Hepatic stellate cell (primary cell): ENCODE results near the gene FGD3.
"Not testable (repeated sequence)": the region's sequence is repeated elsewhere in the genome, so short reads cannot be mapped to it uniquely, and the experiment has no call there.

Experiments used
- DNase-seq: peaks from one replicate; pipeline ENCODE4 v3.0.0; 2011; ENCODE audit warnings: low spot score

The FGD3 gene

GRCh38 chr9:92947268-92948037 lies at the start of gene FGD3:
Gene FGD3, plus strand, starts transcription at chr9:92947523. Its CDS starts 28,734 bp downstream, at chr9:92976257.
- peak; percentile 37 for DNase-seq

- not testable (repeated sequence) for DNase-seq
Measured at GRCh38 chr9:92905137-92905536, 42.2 kb upstream of the FGD3 start.

- peak; percentile 13 for DNase-seq
Measured at GRCh38 chr9:92911511-92912475, 35.5 kb upstream of the FGD3 start.

- no peak for DNase-seq
Measured at GRCh38 chr9:92917176-92917800, 30.0 kb upstream of the FGD3 start.

GRCh38 chr9:92920437-92920836 lies 26.9 kb upstream of the FGD3 start:
- no peak for DNase-seq

GRCh38 chr9:92931606-92932005 lies 15.7 kb upstream of the FGD3 start:
- DNase-seq: no peak

GRCh38 chr9:92934321-92934720 lies 13.0 kb upstream of the FGD3 start:
- no peak for DNase-seq

- DNase-seq: no peak
Measured at GRCh38 chr9:92938025-92938424, 9.3 kb upstream of the FGD3 start.

- no peak for DNase-seq
Measured at GRCh38 chr9:92941861-92942260, 5.5 kb upstream of the FGD3 start.

- DNase-seq: no peak
Measured at GRCh38 chr9:92942688-92943616, 4.4 kb upstream of the FGD3 start.

- no peak for DNase-seq
Measured at GRCh38 chr9:92944921-92945320, 2.4 kb upstream of the FGD3 start.

- DNase-seq: no peak
Measured at GRCh38 chr9:92945796-92946195, 1.5 kb upstream of the FGD3 start.

GRCh38 chr9:92948038-92948534 lies 763 bp downstream of the FGD3 start:
- DNase-seq: no peak

- no peak for DNase-seq
Measured at GRCh38 chr9:92948632-92949031, 1.3 kb downstream of the FGD3 start.

- DNase-seq: no peak
Measured at GRCh38 chr9:92949266-92949982, 2.1 kb downstream of the FGD3 start.

- no peak for DNase-seq
Measured at GRCh38 chr9:92950359-92950955, 3.1 kb downstream of the FGD3 start.

GRCh38 chr9:92952906-92953610 lies 5.7 kb downstream of the FGD3 start:
- DNase-seq: no peak

GRCh38 chr9:92954049-92954861 lies 6.9 kb downstream of the FGD3 start:
- DNase-seq: no peak

GRCh38 chr9:92954886-92955285 lies 7.6 kb downstream of the FGD3 start:
- DNase-seq: no peak
